NCI-H82 treated with DMSO at 0.1 percent for 48 hours (cell line): ENCODE measurements around the gene SETD1A.
A peak's percentile ranks its signal among the peaks of the same experiment; 100 is the strongest.

Source experiments
- DNase-seq: peaks from one replicate; lab custom pipeline; 2025; ENCODE audit not compliant: unreplicated experiment; lab: John Stamatoyannopoulos, UW

The SETD1A gene

GRCh38 chr16:30957456-30958174, at the start of gene SETD1A:
TSS of gene SETD1A (plus strand) at chr16:30957754. CDS start at chr16:30958732, 978 bp downstream.
- peak; percentile 54 for DNase-seq

- DNase-seq = no peak
Observed at GRCh38 chr16:30910427-30911029, 47.0 kb upstream of the SETD1A start.

DNA sequence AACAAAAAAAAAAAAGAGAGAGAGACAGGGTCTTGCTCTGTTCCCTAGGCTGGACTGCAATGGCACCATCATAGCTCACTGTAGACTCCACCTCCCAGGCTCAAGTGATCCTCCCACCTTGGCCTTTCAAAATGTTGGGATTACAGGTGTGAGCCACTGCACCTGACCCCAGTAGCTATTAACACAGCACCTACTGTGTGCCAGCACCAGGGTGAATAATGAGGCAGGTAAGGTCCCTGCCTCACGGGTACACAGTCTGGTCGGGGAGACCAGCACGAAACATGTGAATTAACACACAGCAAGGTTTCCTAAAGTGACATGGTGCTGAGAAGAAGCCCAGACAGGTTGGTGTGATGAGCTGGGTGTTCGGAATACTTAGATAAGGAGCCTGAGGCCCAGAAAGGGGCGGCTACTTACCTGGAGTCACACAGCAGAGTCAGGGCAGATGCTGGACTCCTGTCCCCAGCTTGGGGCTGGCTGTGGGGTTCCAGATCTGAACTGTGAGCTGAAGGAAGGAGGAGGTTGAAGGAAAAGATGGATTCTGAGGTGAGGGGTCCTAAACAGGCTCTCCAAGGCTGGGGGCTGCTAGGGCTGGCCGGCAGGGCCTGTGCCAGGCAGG, 44.7 kb upstream of the SETD1A start:
- DNase-seq = no peak

DNA sequence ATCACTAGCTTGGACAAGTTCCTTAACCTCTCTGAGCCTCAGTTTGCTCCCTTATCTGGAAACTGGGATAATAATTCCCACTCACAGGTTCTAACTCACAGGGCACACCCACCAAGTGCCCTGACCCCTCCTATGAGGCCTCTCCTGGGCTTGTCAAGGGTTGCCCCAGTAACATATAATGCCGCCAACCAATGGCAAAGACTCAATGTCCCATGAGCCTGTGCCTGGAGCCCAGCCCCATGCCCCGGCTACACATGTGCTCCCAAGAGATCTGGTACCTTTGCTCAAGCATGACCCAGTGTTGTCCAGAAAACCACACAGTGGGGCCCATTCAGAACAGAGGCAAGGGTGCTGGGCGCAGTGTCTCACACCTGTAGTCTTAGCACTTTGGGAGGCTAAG, 42.7 kb upstream of the SETD1A start:
- DNase-seq = no peak

GRCh38 chr16:30918614-30919013, 38.9 kb upstream of the SETD1A start:
- DNase-seq = no peak

GRCh38 chr16:30920891-30921290, 36.7 kb upstream of the SETD1A start:
- no peak for DNase-seq

GRCh38 chr16:30921459-30921747, 36.2 kb upstream of the SETD1A start:
- no peak for DNase-seq

DNA sequence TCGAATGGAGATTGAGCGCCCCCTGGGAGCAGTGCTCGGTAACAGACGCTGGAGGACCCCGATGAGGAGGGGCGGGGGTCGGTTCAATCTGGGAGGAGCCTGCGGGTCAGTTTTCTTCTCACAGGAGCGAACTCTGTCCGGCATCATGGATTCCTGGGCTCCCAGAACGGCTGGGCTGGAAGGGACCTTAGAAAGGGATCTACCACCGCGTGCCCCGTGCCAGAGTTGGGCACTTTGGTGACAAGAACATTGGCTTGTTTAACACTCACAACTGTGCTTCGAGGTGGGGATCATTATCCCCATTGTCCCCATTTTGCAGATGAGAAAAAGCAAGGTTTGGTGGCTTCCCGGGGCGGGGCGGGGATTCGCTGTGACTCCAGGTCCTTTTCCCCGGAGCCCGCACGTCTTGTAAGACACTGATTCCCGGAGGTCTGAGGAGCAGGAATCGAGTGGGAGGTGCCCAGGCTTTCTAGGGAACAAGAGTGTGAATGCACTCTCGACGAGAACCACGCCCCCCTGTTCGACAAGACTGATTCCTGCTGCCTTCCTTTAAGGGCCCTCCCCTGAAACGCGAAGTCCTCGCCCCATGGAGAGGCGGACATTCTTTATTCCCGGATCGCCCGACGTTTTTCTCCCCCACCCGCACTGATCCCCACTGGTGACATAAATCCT, 35.7 kb upstream of the SETD1A start:
- DNase-seq = peak; percentile 75

GRCh38 chr16:30922420-30922959, 35.1 kb upstream of the SETD1A start:
- peak; percentile 96 for DNase-seq

- DNase-seq = peak; percentile 96
Observed at GRCh38 chr16:30922960-30923535, 34.5 kb upstream of the SETD1A start.

- DNase-seq = no peak
Observed at GRCh38 chr16:30923554-30924075, 33.9 kb upstream of the SETD1A start, which contains the start of gene FBXL19. TSS of gene FBXL19 (plus strand) at chr16:30923572. CDS start at chr16:30925755, 2,183 bp downstream.

DNA sequence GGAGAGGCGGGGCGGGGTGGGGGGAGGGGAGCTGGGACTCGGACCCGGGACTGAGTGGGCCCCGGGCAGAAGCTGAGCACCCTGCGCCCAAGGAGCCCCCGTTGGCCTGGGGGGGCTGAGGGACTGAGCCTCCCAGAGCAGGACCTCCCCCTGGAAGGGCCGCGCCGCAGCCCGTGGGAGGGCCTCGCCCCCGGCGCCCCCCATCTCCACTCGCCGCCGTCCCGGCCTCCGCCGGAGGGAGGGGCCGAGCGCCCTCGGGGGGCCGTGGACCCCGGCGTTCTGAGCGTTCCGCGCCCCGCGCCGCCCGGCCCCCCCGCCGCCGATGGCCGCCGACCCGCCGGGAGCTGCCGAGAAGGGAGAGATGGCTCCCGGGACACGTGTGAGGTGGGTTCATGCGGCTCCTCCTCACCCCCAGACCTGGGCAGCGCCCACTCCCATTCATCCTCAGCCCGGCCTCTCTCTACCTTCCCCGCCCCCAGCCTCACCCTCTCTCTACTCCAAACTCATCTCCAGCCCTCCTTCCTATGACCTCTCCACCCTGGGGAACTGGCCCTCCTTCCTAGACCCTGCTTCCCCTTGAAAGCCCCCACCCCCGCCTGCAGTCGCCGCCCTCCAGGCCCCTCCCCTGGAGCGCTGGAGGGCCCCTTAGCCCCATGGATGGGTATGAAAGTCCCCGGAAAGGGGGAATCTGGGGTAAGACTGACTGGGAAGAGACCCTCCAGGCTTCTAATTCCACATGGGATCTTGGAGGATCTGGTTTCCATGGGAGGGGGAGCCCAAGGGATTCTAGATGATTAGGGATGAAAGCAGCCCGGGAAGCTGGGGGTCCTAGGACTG, 33.3 kb upstream of the SETD1A start:
- DNase-seq = no peak

GRCh38 chr16:30924913-30925631, 32.5 kb upstream of the SETD1A start:
- no peak for DNase-seq

DNA sequence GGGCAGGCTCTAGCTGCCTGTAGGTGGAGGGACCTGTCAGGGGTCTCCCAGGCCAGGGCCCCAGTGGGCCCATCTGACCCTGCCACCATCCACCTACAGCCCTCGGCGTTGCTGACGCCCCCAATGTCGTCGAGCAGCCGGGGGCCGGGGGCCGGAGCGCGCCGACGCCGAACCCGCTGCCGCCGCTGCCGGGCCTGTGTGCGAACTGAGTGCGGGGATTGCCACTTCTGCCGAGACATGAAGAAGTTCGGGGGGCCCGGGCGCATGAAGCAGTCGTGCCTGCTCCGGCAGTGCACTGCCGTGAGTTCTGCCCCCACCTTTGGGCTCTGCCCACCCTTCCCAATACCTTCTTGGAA, 31.9 kb upstream of the SETD1A start:
- DNase-seq = no peak

- DNase-seq = no peak
Observed at GRCh38 chr16:30925995-30926811, 31.4 kb upstream of the SETD1A start.

DNA sequence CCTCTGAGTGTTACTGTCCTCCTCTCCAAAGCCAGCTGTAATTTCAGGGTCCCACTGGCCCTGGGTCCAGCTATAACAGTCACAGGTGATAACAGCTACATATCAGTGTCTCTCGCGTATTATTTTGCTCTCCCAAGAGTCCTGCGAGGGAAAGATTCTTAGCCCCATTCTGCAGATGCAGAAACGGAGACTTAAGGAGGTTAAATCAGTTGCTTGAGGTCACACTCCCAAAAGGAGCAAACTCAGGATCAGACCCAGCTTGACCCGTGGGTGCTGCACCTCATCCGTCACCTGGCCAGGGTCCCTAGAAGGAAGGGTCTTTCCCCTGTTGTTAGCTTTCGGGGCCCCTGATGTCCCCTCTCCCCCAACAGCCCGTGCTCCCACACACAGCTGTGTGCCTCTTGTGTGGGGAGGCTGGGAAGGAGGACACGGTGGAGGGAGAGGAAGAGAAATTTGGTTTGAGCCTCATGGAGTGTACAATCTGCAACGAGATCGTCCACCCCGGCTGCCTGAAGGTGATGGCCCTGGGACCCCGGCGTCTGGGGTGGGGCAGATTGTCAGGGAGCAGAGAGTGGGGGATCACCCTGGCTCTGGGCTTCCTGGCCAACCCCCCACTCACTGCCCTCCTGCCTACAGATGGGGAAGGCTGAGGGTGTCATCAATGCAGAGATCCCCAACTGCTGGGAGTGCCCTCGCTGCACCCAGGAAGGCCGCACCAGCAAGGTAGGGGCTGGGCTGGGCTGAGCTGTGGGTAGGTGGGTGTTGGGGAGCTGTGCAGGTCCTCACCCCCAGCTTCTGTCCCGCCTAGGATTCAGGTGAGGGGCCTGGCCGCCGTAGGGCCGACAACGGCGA, 30.4 kb upstream of the SETD1A start:
- DNase-seq = no peak

- peak; percentile 88 for DNase-seq
Observed at GRCh38 chr16:30927789-30928378, 29.7 kb upstream of the SETD1A start.
